H9 (cell line): ENCODE data around the gene ALDH1A2. TPM values are rescaled to one million over a fixed set of nuclear protein-coding genes. Genes with fewer than 3 reads are reported as not detected.

Source experiments
- DNase-seq: peaks from one replicate; pipeline ENCODE4 v3.0.0-alpha.2; 2017
- H2AFZ ChIP-seq: one replicate; pipeline ENCODE4 v1.6.1; 2013; ENCODE audit warnings: mild to moderate bottlenecking, low read length, control low read depth, moderate library complexity
- H2AK5ac ChIP-seq: 2 replicates; pipeline ENCODE4 v1.6.1; 2013; ENCODE audit warnings: low read length, control low read depth, mixed read lengths; ENCODE audit not compliant: insufficient read length
- H2BK120ac ChIP-seq: one replicate; pipeline ENCODE4 v1.6.1; 2013; ENCODE audit warnings: low read depth, mild to moderate bottlenecking, low read length, control low read depth, inconsistent platforms; ENCODE audit not compliant: poor library complexity, severe bottlenecking
- H2BK12ac ChIP-seq: 2 replicates; pipeline ENCODE4 v1.6.1; 2013; ENCODE audit warnings: low read length, control low read depth, mixed read lengths, low read depth; ENCODE audit not compliant: insufficient read length
- H2BK15ac ChIP-seq: 2 replicates; pipeline ENCODE4 v1.6.1; 2013; ENCODE audit warnings: low read depth, low read length, control low read depth
- H2BK20ac ChIP-seq: one replicate; pipeline ENCODE4 v1.6.1; 2013; ENCODE audit warnings: low read depth, mild to moderate bottlenecking, low read length, control low read depth, inconsistent platforms; ENCODE audit not compliant: poor library complexity, severe bottlenecking
- H2BK5ac ChIP-seq: 2 replicates; pipeline ENCODE4 v1.6.1; 2013; ENCODE audit warnings: low read length, control low read depth, mixed read lengths; ENCODE audit not compliant: insufficient read length
- H3K14ac ChIP-seq: 2 replicates; pipeline ENCODE4 v1.6.1; 2013; ENCODE audit warnings: low read length, control low read depth; ENCODE audit not compliant: insufficient read depth
- H3K18ac ChIP-seq: 2 replicates; pipeline ENCODE4 v1.6.1; 2013; ENCODE audit warnings: low read depth, mild to moderate bottlenecking, mixed read lengths, low read length, control low read depth; ENCODE audit not compliant: insufficient read length
- H3K23ac ChIP-seq: 2 replicates; pipeline ENCODE4 v1.6.1; 2013; ENCODE audit warnings: low read length, control low read depth, mixed read lengths, low read depth; ENCODE audit not compliant: insufficient read length
- H3K23me2 ChIP-seq: 2 replicates; pipeline ENCODE4 v1.6.1; 2013; ENCODE audit warnings: low read depth, mild to moderate bottlenecking, mixed read lengths, low read length, control low read depth; ENCODE audit not compliant: insufficient read length, poor library complexity, severe bottlenecking
- H3K27ac ChIP-seq: 2 replicates; pipeline ENCODE4 v1.5.1; 2013; ENCODE audit warnings: low read length, control low read depth, mixed read lengths, low read depth; ENCODE audit not compliant: insufficient read length
- H3K27me3 ChIP-seq: 2 replicates; pipeline ENCODE4 v1.6.1; 2013; ENCODE audit warnings: low read length, control low read depth, inconsistent platforms; ENCODE audit not compliant: insufficient read depth
- H3K4ac ChIP-seq: 2 replicates; pipeline ENCODE4 v1.6.1; 2013; ENCODE audit warnings: low read depth, mild to moderate bottlenecking, control low read depth, inconsistent platforms, low read length, moderate library complexity
- H3K4me1 ChIP-seq: 2 replicates; pipeline ENCODE4 v1.6.1; 2013; ENCODE audit warnings: low read length, control low read depth, inconsistent platforms; ENCODE audit not compliant: insufficient read depth
- H3K4me2 ChIP-seq: 2 replicates; pipeline ENCODE4 v1.6.1; 2013; ENCODE audit warnings: low read length, control low read depth, mixed read lengths; ENCODE audit not compliant: insufficient read length, insufficient read depth
- H3K56ac ChIP-seq: 2 replicates; pipeline ENCODE4 v1.6.1; 2013; ENCODE audit warnings: low read depth, mild to moderate bottlenecking, mixed read lengths, low read length, control low read depth; ENCODE audit not compliant: insufficient read length
- H3K79me1 ChIP-seq: 2 replicates; pipeline ENCODE4 v1.6.1; 2013; ENCODE audit warnings: low read depth, mild to moderate bottlenecking, moderate library complexity, low read length, control low read depth, inconsistent platforms; ENCODE audit not compliant: insufficient read depth, poor library complexity, severe bottlenecking
- H3K79me2 ChIP-seq: 2 replicates; pipeline ENCODE4 v1.6.1; 2013; ENCODE audit warnings: low read length, control low read depth, inconsistent platforms; ENCODE audit not compliant: insufficient read depth
- H3K9ac ChIP-seq: 2 replicates; pipeline ENCODE4 v1.6.1; 2013; ENCODE audit warnings: low read length, control low read depth, mixed read lengths; ENCODE audit not compliant: insufficient read length; ENCODE audit errors: extremely low read depth
- H3K9me3 ChIP-seq: one replicate; pipeline ENCODE4 v1.6.1; 2013; ENCODE audit warnings: low read depth, low read length, inconsistent platforms; ENCODE audit not compliant: control insufficient read depth
- H3T11ph ChIP-seq: one replicate; pipeline ENCODE4 v1.6.1; 2013; ENCODE audit warnings: mild to moderate bottlenecking, low read length, control low read depth, inconsistent platforms
- H4K20me1 ChIP-seq: one replicate; pipeline ENCODE4 v1.6.1; 2013; ENCODE audit not compliant: control insufficient read depth, insufficient read length, insufficient read depth
- H4K5ac ChIP-seq: 2 replicates; pipeline ENCODE4 v1.6.1; 2013; ENCODE audit warnings: low read depth, mild to moderate bottlenecking, mixed read lengths, low read length, control low read depth; ENCODE audit not compliant: insufficient read length
- H4K8ac ChIP-seq: replicated peaks from 2 replicates; pipeline ENCODE4 v1.6.1; 2013; ENCODE audit warnings: low read length, control low read depth, mixed read lengths, low read depth; ENCODE audit not compliant: insufficient read length
- H4K91ac ChIP-seq: 2 replicates; pipeline ENCODE4 v1.6.1; 2013; ENCODE audit warnings: low read depth, mild to moderate bottlenecking, moderate library complexity, mixed read lengths, low read length, control low read depth; ENCODE audit not compliant: insufficient read length
- H3K27ac Mint-ChIP-seq, 3 experiments: 2 replicates in 2 of 3; 3 replicates in 1 of 3; pipeline ENCODE4 v1.8.0; 2020 to 2021; ENCODE audit warnings: mixed read lengths in 3 of 3, mild to moderate bottlenecking in 1 of 3, moderate library complexity in 1 of 3
- H3K27me3 Mint-ChIP-seq: 2 replicates; pipeline ENCODE4 v1.8.0; 2021; ENCODE audit warnings: low read depth, mild to moderate bottlenecking, moderate library complexity, mixed read lengths
- H3K36me3 Mint-ChIP-seq, 3 experiments: 2 replicates in 2 of 3; 3 replicates in 1 of 3; pipeline ENCODE4 v1.8.0; 2020 to 2021; ENCODE audit warnings: low read depth in 3 of 3, mixed read lengths in 3 of 3; ENCODE audit not compliant: insufficient read depth in 1 of 3
- H3K4me1 Mint-ChIP-seq, 2 experiments: 2 replicates each; pipeline ENCODE4 v1.8.0; 2020; ENCODE audit warnings: mixed read lengths in 2 of 2
- H3K4me3 Mint-ChIP-seq, 2 experiments: 2 replicates in 1 of 2; 3 replicates in 1 of 2; pipeline ENCODE4 v1.8.0; 2020 to 2021; ENCODE audit warnings: mild to moderate bottlenecking in 2 of 2, mixed read lengths in 2 of 2, moderate library complexity in 1 of 2
- H3K9me3 Mint-ChIP-seq, 2 experiments: 2 replicates in 1 of 2; 3 replicates in 1 of 2; pipeline ENCODE4 v1.8.0; 2020; ENCODE audit warnings: mild to moderate bottlenecking in 2 of 2, mixed read lengths in 2 of 2, moderate library complexity in 1 of 2
- WGBS: extraction: QIAGEN DNeasy Blood & Tissue Kit; methylation state at CpG from one replicate; pipeline ENCODE4 v1.1.7; 2013; ENCODE audit warnings: missing lambda C conversion rate, low lambda C conversion rate, mixed read lengths; ENCODE audit not compliant: insufficient read length; ENCODE audit errors: extremely low coverage; 5-methylcytosine and 5-hydroxymethylcytosine counted together
- total RNA-seq: library from RNA; stranded (reverse); gene quantifications from 2 replicates; pipeline ENCODE4 v1.2.1, GENCODE V29; 2021
- TF ChIP-seq, protein P1 (sequence below): fragments of 200-600 bp; sonication (generic); conservative IDR thresholded peaks from 3 replicates; pipeline ENCODE4 v1.8.0; 2021; ENCODE audit warnings: antibody characterized with exemption, mild to moderate bottlenecking

Gene ALDH1A2
- total RNA-seq, 1 experiment from 2014 or later: 0.72 TPM

DNA sequence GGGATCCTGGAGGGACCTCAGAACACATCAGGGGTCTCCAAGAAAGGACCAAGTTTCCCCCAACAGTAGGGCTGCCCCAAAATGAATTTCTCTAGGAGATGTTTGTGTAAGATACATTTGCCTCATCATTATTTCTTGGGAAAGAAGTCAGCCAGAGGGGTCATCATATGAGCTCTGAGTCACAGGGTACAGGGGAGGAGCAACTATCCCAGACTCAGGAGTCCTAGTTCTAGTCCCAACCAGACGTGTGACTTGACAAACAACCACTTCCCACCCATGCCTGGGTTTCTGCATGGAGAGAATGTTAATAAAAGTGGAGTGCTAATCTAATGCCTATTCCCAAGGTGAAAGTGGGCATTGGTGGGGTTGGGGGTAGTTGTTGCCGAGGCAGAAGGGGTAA, 144.1 kb downstream of the ALDH1A2 start:
- no peak overlapping the region for H3K9ac ChIP-seq
- no CpG with 5 or more reads among the region's 2 CpGs for WGBS
- no peak overlapping the region for H3K27ac Mint-ChIP-seq

More for the DNA sequence above, 144.1 kb downstream of the ALDH1A2 start:
- Histone ChIP-seq H3K79me1 (no peaks in the 10 kb centered on the region), H3K18ac (no peak overlapping the region), H3K23me2 (no peaks in the 10 kb centered on the region), H3K79me2 (no peaks in the 10 kb centered on the region), H3K14ac (no peak overlapping the region), H2AFZ (no peak overlapping the region), H4K20me1 (no peaks in the 10 kb centered on the region), H3K4ac (no peak overlapping the region), H4K91ac (no peak overlapping the region), H3K23ac (no peak overlapping the region), H3K56ac (no peak overlapping the region), H4K8ac (no peak overlapping the region), H2AK5ac (no peak overlapping the region), H2BK5ac (no peak overlapping the region), H2BK15ac (no peak overlapping the region), H3K9me3 (no peaks in the 10 kb centered on the region), H3K4me1 (no peaks in the 10 kb centered on the region), H4K5ac (no peak overlapping the region), H3T11ph (no peak overlapping the region), H3K4me2 (no peak overlapping the region), H2BK120ac (no peak overlapping the region), H2BK12ac (no peak overlapping the region), H3K27me3 (no peaks in the 10 kb centered on the region), H2BK20ac (no peak overlapping the region), H3K27ac (no peak overlapping the region)
- H3K9me3 Mint-ChIP-seq: no peaks in the 10 kb centered on the region
- peaks cover 3% of the 10 kb centered on the region; the same call in 1 of the 2 replicates for H3K27me3 Mint-ChIP-seq
- TF ChIP-seq, protein P1, sequence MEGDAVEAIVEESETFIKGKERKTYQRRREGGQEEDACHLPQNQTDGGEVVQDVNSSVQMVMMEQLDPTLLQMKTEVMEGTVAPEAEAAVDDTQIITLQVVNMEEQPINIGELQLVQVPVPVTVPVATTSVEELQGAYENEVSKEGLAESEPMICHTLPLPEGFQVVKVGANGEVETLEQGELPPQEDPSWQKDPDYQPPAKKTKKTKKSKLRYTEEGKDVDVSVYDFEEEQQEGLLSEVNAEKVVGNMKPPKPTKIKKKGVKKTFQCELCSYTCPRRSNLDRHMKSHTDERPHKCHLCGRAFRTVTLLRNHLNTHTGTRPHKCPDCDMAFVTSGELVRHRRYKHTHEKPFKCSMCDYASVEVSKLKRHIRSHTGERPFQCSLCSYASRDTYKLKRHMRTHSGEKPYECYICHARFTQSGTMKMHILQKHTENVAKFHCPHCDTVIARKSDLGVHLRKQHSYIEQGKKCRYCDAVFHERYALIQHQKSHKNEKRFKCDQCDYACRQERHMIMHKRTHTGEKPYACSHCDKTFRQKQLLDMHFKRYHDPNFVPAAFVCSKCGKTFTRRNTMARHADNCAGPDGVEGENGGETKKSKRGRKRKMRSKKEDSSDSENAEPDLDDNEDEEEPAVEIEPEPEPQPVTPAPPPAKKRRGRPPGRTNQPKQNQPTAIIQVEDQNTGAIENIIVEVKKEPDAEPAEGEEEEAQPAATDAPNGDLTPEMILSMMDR: no peak
- H3K36me3 Mint-ChIP-seq: no peaks in the 10 kb centered on the region
- no peaks in the 10 kb centered on the region for H3K4me1 Mint-ChIP-seq
- no peak for DNase-seq
- H3K4me3 Mint-ChIP-seq: no peak overlapping the region
